ENCODE results near the gene DACT2.
"Not testable (repeated sequence)": the region's sequence is repeated elsewhere in the genome, so short reads cannot be mapped to it uniquely, and the experiment has no call there.

The DACT2 gene

DNA sequence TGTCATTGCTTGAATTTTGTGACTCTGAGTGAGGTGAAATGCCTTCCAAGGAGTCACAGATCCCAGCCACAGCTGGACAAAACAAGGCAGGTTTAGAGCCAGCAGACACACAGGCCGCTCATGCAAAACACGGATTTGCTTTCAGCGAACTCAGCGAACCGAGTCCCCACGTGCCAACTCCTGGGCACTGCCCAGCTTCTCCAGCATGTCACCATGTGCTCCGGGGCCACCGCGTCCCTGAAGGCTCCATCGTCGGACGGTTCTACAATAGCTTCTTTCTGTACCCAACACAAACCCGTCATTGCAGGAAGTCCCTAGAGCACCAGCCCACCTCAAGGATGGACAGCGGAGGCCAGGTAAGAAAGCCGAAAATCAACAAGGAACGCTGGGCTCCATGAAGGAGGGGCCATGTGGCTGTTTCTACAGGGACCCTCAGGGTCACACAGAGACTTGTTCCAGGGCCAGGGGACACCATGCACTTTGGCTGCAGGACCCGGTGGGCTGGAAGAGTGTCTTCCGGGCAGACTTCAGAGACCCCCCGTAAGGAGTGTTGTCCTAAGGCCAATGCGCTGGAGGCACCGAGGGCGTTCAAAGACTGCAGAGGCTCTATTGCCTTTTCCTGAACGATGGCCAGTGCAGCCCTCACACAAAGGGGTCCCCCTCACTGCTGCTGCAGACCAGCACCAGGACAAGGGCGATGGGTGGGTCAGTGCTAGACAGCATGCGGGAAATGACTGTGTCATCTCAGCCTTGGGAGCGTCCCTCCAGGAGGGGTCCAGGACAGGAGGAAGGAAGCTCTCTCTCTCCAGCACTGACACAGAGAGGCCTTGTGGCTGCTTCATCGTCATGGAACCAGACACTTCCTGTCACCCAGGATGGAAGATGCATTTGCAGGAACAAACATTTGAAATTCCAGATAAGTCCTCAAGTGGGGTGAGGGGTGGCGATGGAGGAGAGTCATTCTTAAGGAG is 19.8 kb downstream of the DACT2 start:
- Histone ChIP-seq H3K36me3 (ENCODE audit: control insufficient read depth in 1 of 2, insufficient read depth in 2 of 2, low read length in 2 of 2) (no peaks in the 10 kb centered on the region), H3K27me3 (ENCODE audit: low read depth, low read length) (no peaks in the 10 kb centered on the region), H3K9me3 (ENCODE audit: control insufficient read depth in 1 of 2, low read length in 2 of 2) (no peaks in the 10 kb centered on the region), H3K4me3 (ENCODE audit: low read depth in 1 of 2, low read length in 2 of 2) (no peak overlapping the region), H3K27ac (ENCODE audit: low read length) (no peak overlapping the region), H3K4me1 (ENCODE audit: control insufficient read depth in 1 of 2, insufficient read depth in 2 of 2, low read length in 2 of 2) (no peaks in the 10 kb centered on the region)

DNA sequence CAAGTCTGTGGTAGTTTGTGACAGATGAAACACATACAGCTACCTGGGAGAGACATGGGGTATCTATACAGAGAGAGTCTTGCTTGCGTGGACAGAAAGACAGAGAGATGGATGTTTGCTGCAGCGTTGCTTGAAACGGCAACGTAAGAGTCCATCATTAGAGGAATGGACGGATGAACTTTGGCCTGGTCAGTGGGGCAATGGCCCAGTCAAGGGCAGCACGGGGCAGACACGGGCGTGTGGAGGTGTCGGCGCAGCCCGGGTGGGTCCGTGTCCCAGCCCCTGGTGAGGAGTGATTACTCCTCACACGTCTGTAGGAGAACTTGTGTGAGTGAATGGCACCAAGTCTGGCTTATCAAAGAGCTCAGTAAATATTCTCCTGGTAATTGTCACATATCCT is 21.9 kb downstream of the DACT2 start:
- no peak overlapping the region for H3K27ac ChIP-seq (ENCODE audit: low read length)
- no peaks in the 10 kb centered on the region for H3K27me3 ChIP-seq (ENCODE audit: low read depth, low read length)
- H3K4me1 ChIP-seq (ENCODE audit: control insufficient read depth in 1 of 2, insufficient read depth in 2 of 2, low read length in 2 of 2), result no peaks in the 10 kb centered on the region
- H3K36me3 ChIP-seq (ENCODE audit: control insufficient read depth in 1 of 2, insufficient read depth in 2 of 2, low read length in 2 of 2), result no peaks in the 10 kb centered on the region
- H3K9me3 ChIP-seq (ENCODE audit: control insufficient read depth in 1 of 2, low read length in 2 of 2), result no peaks in the 10 kb centered on the region
- H3K4me3 ChIP-seq (ENCODE audit: low read depth in 1 of 2, low read length in 2 of 2), result no peak overlapping the region

DNA sequence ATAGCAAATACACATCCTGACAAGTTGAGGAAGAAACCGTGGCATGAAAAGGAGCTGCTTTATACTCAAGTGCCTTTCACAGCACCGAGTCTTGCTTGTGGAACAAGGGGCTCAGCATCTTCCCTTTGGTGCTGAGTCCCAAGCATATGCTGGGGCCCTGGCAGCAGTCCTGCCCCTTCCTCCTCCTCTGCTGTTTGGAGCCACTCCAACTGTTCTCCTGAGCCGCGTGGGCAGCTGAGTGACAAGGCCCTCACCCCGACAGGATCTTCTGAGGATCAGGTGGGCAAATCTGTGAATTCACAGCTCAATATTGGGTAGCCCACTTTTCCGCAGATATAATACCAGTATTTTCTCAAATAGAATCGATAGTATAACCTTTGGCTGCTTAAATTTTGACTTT is 24.7 kb downstream of the DACT2 start:
- Histone ChIP-seq H3K27ac (ENCODE audit: low read length) (no peak overlapping the region), H3K36me3 (ENCODE audit: control insufficient read depth in 1 of 2, insufficient read depth in 2 of 2, low read length in 2 of 2) (no peaks in the 10 kb centered on the region), H3K9me3 (ENCODE audit: control insufficient read depth in 1 of 2, low read length in 2 of 2) (no peaks in the 10 kb centered on the region)

DNA sequence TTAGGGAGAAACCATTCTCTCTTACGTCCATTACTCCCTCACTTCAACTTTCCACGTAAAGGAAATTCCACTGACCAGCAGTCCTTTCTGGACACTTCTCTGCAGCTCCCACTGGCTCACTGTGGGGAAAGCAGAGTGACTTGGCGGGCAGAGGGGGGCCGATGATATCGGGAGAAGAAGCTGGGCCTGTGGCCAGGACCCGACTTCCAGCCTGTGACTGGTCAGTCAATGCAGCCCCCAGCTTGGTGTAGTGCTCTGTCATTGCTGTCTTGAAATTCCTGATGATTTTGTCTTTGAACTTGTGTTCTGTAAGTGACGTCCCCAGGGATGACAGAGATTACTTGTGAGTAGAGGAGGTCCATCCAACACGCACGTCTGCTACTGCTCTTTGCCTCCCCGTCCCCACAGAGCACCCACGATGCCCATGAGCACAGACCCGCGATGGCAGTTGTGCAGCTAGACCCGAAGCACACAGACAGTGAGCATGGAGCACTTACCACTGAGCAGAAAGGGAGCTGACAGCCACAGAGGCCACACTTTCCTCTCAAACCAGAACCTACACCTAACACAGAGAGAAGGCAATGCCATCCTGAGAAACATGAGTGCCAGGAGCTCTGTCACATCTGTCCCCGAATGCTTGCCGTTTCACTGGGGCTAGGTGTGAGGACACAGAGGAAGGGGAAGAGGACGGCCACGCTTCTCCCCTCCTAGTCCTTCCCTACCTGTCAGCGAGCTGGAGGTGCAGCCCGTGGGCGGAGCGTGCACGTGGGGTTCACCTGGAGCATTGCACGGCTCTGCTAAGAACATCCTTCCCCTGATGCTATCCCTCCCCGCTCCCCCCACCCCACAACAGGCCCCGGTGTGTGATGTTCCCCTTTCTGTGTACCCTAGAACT is 25.7 kb downstream of the DACT2 start:
- Histone ChIP-seq H3K27me3 (ENCODE audit: low read depth, low read length) (no peaks in the 10 kb centered on the region), H3K4me3 (ENCODE audit: low read depth in 1 of 2, low read length in 2 of 2) (no peak overlapping the region), H3K36me3 (ENCODE audit: control insufficient read depth in 1 of 2, insufficient read depth in 2 of 2, low read length in 2 of 2) (no peaks in the 10 kb centered on the region), H3K9me3 (ENCODE audit: control insufficient read depth in 1 of 2, low read length in 2 of 2) (peaks cover 0 to 5% of the 10 kb centered on the region in 2 donors), H3K4me1 (ENCODE audit: control insufficient read depth in 1 of 2, insufficient read depth in 2 of 2, low read length in 2 of 2) (no peaks in the 10 kb centered on the region), H3K27ac (ENCODE audit: low read length) (no peak overlapping the region)

More for the DNA sequence above, 24.7 kb downstream of the DACT2 start:
- Histone ChIP-seq H3K4me1 (ENCODE audit: control insufficient read depth in 1 of 2, insufficient read depth in 2 of 2, low read length in 2 of 2) (no peaks in the 10 kb centered on the region), H3K4me3 (ENCODE audit: low read depth in 1 of 2, low read length in 2 of 2) (no peak overlapping the region), H3K27me3 (ENCODE audit: low read depth, low read length) (no peaks in the 10 kb centered on the region)

DNA sequence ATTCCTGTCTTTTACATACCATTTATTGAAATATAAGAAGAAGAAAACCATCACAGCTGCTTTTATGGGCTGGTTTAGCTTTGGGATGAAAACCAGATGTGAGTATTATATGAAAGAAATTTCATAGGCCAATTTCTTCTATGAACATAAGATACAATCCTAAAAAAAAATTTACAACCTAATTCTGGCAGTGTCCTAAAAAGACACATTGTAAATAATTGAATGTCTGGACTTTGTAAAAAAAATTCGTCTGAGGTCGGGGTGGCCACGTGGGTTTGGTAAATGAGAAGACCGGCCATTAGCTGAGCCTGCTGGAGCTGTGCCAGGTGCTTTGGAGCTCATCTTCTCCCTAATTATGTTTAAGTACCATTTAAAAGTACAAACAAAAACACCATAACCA is 26.8 kb downstream of the DACT2 start:
- no peaks in the 10 kb centered on the region for H3K36me3 ChIP-seq (ENCODE audit: control insufficient read depth in 1 of 2, insufficient read depth in 2 of 2, low read length in 2 of 2)
- H3K9me3 ChIP-seq (ENCODE audit: control insufficient read depth in 1 of 2, low read length in 2 of 2), result peaks cover 0 to 5% of the 10 kb centered on the region in 2 donors
- H3K27ac ChIP-seq (ENCODE audit: low read length), result no peak overlapping the region
- no peak overlapping the region for H3K4me3 ChIP-seq (ENCODE audit: low read depth in 1 of 2, low read length in 2 of 2)
- H3K4me1 ChIP-seq (ENCODE audit: control insufficient read depth in 1 of 2, insufficient read depth in 2 of 2, low read length in 2 of 2), result no peaks in the 10 kb centered on the region
- no peaks in the 10 kb centered on the region for H3K27me3 ChIP-seq (ENCODE audit: low read depth, low read length)

DNA sequence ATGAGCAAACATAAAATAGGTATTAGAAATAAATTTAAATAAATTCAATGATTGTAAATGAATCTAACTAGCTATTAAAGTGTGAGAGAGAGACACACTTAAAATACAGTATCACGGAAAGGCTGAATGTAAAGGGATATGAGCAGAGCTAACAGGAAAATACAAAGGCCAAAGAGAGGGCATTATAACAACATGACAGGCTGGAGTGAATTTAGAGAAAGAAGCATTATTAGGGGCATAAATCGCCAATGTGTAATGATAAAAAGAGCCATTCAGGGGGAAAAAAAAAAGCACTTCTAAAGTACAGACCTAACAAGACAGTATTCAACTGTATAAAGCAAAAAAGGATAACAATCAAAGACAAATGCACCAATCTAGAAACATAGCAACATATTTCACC is 28.1 kb downstream of the DACT2 start:
- Histone ChIP-seq H3K9me3 (ENCODE audit: control insufficient read depth in 1 of 2, low read length in 2 of 2) (peaks cover 0 to 5% of the 10 kb centered on the region in 2 donors), H3K36me3 (ENCODE audit: control insufficient read depth in 1 of 2, insufficient read depth in 2 of 2, low read length in 2 of 2) (no peaks in the 10 kb centered on the region), H3K27me3 (ENCODE audit: low read depth, low read length) (no peaks in the 10 kb centered on the region), H3K4me1 (ENCODE audit: control insufficient read depth in 1 of 2, insufficient read depth in 2 of 2, low read length in 2 of 2) (no peaks in the 10 kb centered on the region), H3K4me3 (ENCODE audit: low read depth in 1 of 2, low read length in 2 of 2) (no peak overlapping the region), H3K27ac (ENCODE audit: low read length) (no peak overlapping the region)

DNA sequence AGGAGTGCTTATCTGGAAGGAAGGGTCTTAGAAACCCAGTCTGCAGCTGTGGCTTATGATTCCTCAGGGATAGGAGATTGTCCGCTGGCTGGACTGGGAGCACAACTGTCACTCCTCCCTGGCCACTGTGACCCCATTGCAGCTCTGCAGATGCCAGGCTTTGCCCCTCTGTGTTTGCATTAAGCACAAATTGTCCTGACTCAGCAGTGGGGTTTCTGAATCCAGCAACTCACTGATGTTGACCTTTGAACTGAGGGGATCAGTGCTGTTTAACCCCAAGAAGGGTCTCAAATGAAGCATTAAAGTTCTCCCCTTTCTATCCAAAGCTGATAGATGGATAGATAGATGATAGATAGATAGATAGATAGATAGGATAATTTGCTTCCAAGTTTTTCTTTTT is 29.5 kb downstream of the DACT2 start:
- no peaks in the 10 kb centered on the region for H3K27me3 ChIP-seq (ENCODE audit: low read depth, low read length)

DNA sequence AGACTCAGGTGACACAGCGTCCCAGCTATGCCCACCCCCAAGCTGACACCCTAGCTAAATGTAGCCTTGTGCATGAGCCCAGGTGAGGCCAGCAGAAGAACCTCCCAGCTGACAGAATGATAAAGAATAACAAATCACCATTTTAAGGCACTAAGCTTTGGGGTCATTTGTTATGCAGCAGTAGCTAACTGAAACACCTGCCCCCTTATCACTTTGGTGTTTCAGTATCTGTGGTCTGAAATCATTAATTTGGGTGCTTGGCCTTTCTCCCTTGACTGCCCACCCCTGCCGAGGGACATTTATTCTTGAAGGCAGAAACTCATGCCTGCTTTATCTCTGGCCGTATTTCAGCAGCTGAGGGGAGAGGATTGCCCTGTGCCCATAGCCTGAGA is 30.0 kb downstream of the DACT2 start:
- Histone ChIP-seq H3K27ac (ENCODE audit: low read length) (no peak overlapping the region), H3K9me3 (ENCODE audit: control insufficient read depth in 1 of 2, low read length in 2 of 2) (peaks cover 0 to 5% of the 10 kb centered on the region in 2 donors), H3K4me3 (ENCODE audit: low read depth in 1 of 2, low read length in 2 of 2) (no peak overlapping the region), H3K27me3 (ENCODE audit: low read depth, low read length) (no peaks in the 10 kb centered on the region), H3K4me1 (ENCODE audit: control insufficient read depth in 1 of 2, insufficient read depth in 2 of 2, low read length in 2 of 2) (no peaks in the 10 kb centered on the region), H3K36me3 (ENCODE audit: control insufficient read depth in 1 of 2, insufficient read depth in 2 of 2, low read length in 2 of 2) (no peaks in the 10 kb centered on the region)

More for the DNA sequence above, 29.5 kb downstream of the DACT2 start:
- Histone ChIP-seq H3K4me1 (ENCODE audit: control insufficient read depth in 1 of 2, insufficient read depth in 2 of 2, low read length in 2 of 2) (no peaks in the 10 kb centered on the region), H3K9me3 (ENCODE audit: control insufficient read depth in 1 of 2, low read length in 2 of 2) (peaks cover 0 to 5% of the 10 kb centered on the region in 2 donors), H3K36me3 (ENCODE audit: control insufficient read depth in 1 of 2, insufficient read depth in 2 of 2, low read length in 2 of 2) (no peaks in the 10 kb centered on the region), H3K4me3 (ENCODE audit: low read depth in 1 of 2, low read length in 2 of 2) (no peak overlapping the region), H3K27ac (ENCODE audit: low read length) (no peak overlapping the region)

DNA sequence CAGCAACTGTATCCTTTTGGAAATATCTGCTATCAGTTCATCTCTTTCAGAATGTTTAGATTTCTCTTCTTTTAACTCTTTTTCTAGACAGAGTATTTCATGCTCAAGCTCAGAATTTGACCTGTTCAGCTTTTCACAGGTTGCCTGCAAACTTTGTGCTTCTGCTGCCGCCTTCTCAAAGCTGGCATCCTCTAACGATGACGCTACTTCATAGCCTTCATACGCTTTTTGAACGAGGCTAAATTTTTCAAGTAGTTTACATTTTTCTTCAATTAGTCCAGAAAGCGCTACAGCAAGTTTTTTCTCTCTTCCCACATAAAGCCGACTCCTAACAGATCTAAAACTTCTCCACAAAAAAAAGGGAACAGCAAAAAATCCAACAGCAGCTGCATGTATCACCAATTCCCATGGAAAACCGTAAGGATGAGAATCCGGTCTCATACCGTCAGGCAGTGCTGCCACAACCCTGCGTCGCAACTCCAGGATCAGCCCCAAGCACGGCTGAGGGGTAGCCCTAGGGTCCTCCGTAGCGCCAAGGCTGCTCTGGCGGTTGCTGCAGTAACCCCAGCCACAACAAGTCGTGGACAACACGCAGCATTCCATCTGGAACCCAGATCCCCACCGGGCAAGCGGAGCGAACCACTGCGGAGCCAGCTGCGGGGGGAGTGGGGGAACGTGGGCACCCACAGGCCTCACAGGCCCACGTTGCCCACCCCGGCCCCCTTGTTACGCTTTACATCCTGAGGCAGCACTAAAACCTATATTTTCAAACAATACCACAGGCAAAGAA is 30.6 kb downstream of the DACT2 start:
- Histone ChIP-seq H3K4me1 (ENCODE audit: control insufficient read depth in 1 of 2, insufficient read depth in 2 of 2, low read length in 2 of 2) (no peaks in the 10 kb centered on the region), H3K36me3 (ENCODE audit: control insufficient read depth in 1 of 2, insufficient read depth in 2 of 2, low read length in 2 of 2) (no peaks in the 10 kb centered on the region), H3K27ac (ENCODE audit: low read length) (no peak overlapping the region), H3K9me3 (ENCODE audit: control insufficient read depth in 1 of 2, low read length in 2 of 2) (peaks cover 0 to 5% of the 10 kb centered on the region in 2 donors), H3K4me3 (ENCODE audit: low read depth in 1 of 2, low read length in 2 of 2) (no peak overlapping the region), H3K27me3 (ENCODE audit: low read depth, low read length) (no peaks in the 10 kb centered on the region)

DNA sequence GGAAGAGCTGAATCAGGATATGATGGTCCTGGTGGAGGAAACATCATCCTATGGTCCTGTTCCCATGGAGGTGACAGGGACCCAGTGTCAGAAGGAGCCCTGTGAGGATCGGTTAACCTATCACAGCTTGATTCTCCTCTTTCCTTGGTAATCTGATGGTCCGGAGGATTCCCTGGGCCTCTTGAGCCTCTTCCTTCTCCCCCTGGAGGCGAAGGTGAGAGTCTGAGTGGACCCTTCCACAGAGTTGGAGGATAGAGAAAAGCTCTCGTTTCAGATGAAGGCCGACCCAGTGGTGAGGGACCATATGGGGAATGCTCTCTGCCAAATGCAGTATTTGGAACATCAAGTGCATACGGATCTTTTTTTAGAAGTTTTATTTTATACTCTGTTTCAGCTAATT is 32.1 kb downstream of the DACT2 start:
- H3K27me3 ChIP-seq (ENCODE audit: low read depth, low read length); H3K4me3 ChIP-seq (ENCODE audit: low read depth in 1 of 2, low read length in 2 of 2); H3K9me3 ChIP-seq (ENCODE audit: control insufficient read depth in 1 of 2, low read length in 2 of 2); H3K4me1 ChIP-seq (ENCODE audit: control insufficient read depth in 1 of 2, insufficient read depth in 2 of 2, low read length in 2 of 2); H3K36me3 ChIP-seq (ENCODE audit: control insufficient read depth in 1 of 2, insufficient read depth in 2 of 2, low read length in 2 of 2); H3K27ac ChIP-seq (ENCODE audit: low read length): not testable (repeated sequence)

Data from muscle layer of duodenum (tissue), 2 donors.